Retinal pigment epithelial cell (primary cell): Measurements from ENCODE around the gene TRIM73.
A peak's percentile ranks its signal among the peaks of the same experiment; 100 is the strongest.
"Not testable (repeated sequence)": the region's sequence is repeated elsewhere in the genome, so short reads cannot be mapped to it uniquely, and the experiment has no call there.

Experiments
- DNase-seq: peaks from one replicate; pipeline ENCODE4 v3.0.0-alpha.2; 2010; ENCODE audit warnings: low read depth
- H3K4me3 ChIP-seq: 2 replicates; pipeline ENCODE4 v1.5.1; 2011; ENCODE audit warnings: mild to moderate bottlenecking, low read length, control low read depth, moderate library complexity

TRIM73 gene

DNA sequence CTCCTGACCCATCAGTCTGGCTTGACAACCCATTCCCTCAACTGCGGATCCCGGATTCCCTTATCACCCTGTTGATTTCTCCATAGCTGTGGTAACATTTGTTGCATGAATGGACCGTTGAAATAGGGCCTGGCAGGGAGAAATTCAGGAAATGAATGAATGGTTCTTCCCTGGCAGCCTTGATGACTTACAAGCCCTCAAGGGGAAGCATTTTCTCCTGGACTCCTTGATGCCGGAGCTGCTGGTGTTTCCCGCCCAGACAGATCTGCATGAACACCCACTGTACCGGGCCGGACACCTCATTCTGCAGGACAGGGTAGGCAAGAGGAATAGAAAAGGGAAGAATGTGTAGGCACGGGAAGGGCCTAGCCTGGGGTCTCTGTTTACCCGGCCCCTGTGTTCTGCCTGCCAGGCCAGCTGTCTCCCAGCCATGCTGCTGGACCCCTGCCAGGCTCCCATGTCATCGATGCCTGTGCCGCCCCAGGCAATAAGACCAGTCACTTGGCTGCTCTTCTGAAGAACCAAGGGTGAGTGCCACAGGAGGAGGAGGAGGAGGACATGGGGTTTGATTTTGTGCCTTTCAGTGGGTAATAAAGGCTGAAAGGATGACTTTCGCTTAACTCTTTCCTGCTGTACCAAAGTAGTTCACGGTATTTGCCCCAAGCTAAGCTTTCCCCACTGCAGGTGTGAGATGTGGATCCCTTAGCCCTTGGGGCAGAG, 19.4 kb downstream of the TRIM73 start:
- H3K4me3 ChIP-seq, DNase-seq: not testable (repeated sequence)

DNA sequence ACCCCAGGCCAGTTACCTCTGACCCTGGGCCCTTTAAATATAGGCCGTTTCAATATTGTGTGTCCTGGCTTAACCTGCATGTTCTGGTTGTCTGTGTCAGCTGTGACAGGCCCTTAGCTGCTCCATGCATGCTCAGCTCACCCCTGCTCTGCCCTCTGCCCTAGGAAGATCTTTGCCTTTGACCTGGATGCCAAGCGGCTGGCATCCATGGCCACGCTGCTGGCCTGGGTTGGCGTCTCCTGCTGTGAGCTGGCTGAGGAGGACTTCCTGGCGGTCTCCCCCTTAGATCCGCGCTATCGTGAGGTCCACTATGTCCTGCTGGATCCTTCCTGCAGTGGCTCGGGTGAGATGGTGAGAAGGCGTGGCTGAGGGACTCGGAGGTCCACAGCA, 20.0 kb downstream of the TRIM73 start:
- not testable (repeated sequence) for H3K4me3 ChIP-seq, DNase-seq

DNA sequence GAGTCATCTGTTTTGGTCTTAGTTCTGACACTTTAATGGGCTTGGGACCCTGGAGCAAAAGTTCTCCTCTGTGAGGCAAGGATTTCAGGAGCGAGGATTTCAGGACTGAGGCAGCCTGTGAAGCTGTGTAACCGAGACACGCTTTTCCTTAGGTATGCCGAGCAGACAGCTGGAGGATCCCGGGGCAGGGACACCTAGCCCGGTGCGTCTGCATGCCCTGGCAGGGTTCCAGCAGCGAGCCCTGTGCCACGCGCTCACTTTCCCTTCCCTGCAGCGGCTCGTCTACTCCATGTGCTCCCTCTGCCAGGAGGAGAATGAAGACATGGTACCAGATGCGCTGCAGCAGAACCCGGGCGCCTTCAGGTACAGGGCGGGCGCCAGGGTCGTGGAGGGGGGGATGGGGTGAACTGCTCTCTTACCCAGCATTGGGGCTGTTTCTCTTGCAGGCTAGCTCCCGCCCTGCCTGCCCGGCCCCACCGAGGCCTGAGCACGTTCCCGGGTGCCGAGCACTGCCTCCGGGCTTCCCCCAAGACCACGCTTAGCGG, 20.5 kb downstream of the TRIM73 start:
- not testable (repeated sequence) for DNase-seq, H3K4me3 ChIP-seq

DNA sequence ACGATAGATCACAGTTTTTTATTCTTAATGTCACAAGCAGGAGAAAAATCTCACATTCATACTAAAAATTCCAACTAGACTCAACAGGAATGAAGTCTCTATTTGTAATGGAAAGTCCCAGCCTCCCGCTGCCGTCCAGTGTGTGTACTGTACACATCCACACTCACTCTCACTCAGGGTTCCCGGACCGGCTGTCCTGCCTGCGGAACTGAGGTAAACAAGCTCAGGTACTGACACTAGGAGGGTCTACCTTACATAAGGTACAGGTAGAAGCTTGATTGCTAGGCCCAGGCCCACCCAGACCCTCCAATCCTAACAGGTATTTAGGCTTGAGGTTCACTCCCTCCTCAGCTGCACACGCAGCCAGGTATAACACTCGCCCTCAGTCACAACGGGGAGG, 21.4 kb downstream of the TRIM73 start:
- DNase-seq, H3K4me3 ChIP-seq: not testable (repeated sequence)

DNA sequence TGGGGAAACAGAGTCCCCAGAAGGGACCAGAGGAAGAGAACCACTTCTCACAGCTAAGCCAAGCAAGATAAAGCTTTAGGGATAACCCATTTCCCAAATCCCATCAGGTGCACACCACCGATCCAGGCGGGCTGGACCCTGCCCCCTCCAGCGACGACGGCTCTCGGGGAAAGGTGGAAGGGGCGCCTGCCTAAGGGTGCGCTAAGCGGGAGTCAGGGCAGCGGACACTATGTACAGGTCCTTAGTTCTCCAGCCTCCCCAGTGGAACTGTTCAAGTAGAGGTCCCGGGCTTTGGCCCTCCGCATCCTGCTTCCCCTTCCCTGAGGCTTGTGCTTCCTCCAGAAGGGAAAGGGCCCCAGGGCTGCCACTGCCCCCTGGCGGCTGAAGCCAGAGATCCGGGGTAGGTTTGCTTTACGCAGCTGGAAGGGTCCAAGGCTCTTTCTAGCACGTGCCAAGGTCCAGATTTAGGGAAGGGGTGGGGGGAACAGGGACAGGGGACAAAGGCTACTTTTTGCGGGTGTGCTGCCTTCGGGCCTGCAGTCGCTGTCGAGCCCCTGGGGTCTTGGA, 22.9 kb downstream of the TRIM73 start:
- DNase-seq, H3K4me3 ChIP-seq: not testable (repeated sequence)

DNA sequence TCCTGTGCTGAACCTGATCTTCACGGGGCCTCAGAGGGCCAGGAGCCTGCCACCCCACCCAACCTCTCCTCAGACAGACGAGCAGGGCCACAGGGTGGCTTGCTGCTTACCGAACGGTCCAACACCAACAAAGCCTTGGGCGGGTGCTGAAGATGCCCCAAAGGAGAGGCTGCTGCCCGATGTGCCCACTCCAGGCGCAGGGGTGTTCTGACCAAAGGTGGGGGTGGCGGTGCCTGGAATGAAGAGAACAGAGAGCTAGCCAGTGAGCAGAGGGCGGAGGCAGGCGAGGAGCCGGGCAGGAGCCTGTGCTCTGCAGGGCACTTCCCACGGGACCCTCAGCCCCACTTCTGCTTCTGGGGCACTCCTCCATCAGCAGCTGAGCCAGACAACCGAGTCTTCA, 23.8 kb downstream of the TRIM73 start:
- not testable (repeated sequence) for DNase-seq, H3K4me3 ChIP-seq

DNA sequence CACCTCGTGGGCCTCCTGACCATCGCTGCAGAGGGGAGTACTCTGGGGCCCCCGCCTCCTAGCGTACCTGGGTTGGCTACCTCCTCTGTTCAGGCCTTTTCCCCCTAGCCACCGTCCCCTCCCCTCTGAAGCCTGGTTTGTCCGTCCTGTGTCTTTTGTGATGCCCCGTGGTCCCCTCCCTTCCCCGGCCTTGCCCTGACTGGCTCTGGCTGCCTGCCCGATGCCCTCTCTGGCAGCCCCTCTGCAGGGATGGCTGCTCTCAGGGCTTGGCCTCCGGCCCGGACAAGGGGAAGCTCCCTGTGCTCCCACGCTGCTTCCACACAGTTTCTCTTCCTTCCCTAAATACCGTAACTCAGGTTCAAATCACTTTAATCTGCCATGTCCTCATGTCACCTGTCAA, 24.3 kb downstream of the TRIM73 start:
- not testable (repeated sequence) for DNase-seq, H3K4me3 ChIP-seq

DNA sequence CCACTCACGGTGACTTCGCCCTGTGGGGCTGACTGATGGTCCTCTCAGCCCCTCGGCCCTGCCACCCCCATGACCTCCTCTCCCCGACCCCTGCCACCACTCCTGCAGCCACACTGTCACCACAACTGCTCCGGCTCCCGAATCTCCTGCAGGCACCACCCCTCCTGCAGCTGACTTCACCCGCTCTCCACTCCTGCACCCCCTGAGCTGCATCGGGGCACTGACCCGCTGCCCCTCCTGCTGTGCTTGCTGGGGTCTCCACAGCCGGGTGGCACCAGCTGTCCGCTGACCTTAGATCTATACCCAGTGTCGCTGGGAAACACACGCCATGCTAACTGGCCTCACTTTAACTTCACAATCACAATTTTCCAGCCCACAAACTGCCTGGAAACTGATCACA, 24.7 kb downstream of the TRIM73 start:
- not testable (repeated sequence) for H3K4me3 ChIP-seq, DNase-seq

DNA sequence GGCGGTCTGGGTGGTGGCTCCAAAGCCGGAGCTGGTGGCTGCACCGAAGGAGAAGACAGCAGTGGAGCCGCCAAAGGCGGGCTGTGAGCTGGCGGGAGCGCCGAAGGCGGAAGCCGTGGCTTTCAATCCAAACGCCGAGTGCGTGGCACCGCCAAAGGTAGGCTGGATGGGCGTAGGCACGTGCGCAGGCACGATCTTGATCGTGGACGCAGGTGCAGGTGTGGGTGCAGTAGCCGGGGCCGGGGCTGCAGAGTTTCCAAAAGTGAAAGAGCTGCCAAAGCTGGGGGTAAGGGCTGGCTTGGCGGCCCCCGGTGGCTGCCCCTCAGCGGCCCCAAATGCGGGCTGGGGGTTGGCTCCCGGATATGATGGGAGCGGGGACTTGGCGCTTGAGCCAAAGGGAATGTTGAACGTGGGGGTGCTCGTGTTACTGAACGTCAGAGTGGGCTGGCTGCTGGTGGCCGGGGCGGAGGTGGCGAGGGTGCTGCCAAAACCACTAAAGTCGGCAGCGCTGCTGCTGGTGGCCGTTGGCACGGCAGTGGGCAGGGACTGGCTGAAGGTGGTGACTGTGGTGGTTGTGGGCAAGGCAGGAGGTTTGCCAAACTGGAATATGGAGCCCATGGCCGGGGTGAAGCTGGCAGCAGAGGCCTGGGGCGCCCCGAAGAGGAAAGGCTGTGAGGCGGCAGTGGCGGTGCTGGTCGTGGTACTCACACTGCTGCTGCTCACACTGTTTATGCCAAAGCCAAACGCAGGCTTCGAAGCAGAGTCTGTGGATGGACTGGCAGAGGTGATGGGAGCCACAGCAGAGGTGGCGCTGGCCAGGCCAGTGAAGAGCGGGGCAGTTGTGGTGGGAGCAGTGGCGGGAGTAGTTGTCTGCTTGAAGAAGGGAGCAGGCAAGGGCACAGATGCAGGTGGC, 26.6 kb downstream of the TRIM73 start:
- not testable (repeated sequence) for H3K4me3 ChIP-seq, DNase-seq

DNA sequence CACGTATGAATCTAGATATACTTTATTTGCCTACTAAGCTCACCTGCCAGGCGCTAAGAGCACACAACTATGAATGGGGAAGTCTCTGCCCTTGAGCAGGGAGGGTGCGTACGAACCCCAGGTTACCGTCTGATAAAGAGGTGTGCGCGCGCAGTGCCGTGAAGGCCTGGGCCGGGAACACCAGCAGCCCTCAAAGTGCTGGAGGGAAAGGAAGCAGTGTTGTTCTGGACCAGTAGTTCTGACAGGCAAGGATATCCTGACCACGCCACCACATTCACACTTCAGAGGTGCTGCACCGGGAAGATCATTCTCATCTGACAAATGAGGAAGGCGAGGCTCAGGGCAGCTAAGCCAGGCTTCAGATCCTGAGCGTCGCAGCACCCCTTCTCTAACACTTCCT, 28.1 kb downstream of the TRIM73 start:
- not testable (repeated sequence) for DNase-seq, H3K4me3 ChIP-seq

DNA sequence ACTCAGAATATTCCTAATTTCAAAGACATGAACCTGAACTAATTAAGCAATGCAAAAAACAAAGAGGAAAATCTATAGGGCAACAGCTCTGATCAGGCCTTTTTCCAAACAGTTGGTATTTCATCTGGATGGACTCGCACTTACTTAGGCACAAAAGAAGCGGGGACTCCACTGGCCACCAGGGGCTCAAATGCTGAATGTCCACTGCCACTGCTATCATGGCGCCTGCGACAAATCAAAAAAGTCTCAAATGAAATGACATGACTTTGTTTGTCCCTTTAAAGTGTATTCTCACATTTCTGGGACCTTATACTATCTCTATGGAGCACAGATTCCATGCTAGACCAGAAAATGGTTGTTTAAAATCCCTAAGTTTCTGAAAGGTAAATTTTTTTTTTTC, 43.6 kb downstream of the TRIM73 start:
- not testable (repeated sequence) for H3K4me3 ChIP-seq, DNase-seq

DNA sequence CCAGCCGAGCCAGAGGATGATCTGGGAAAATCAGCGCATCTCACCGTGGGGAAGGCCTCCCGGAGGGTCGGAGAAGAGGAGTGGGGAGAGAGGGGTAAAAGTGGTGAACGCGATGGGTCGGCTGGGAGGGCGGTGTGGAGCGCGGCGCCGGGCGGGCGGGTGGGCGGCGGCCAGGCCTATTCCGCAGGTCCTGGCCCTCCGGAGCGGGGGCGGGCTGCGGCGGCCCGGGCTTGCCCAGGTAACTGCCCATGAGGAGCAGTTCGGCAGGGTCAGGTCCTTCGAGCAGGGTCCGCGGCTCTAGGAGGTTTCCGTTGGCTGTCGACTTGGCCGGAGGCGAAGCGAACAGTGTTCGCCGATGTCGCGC, 46.7 kb downstream of the TRIM73 start:
- not testable (repeated sequence) for DNase-seq
- H3K4me3 ChIP-seq: peak overlapping the region; percentile 52

DNA sequence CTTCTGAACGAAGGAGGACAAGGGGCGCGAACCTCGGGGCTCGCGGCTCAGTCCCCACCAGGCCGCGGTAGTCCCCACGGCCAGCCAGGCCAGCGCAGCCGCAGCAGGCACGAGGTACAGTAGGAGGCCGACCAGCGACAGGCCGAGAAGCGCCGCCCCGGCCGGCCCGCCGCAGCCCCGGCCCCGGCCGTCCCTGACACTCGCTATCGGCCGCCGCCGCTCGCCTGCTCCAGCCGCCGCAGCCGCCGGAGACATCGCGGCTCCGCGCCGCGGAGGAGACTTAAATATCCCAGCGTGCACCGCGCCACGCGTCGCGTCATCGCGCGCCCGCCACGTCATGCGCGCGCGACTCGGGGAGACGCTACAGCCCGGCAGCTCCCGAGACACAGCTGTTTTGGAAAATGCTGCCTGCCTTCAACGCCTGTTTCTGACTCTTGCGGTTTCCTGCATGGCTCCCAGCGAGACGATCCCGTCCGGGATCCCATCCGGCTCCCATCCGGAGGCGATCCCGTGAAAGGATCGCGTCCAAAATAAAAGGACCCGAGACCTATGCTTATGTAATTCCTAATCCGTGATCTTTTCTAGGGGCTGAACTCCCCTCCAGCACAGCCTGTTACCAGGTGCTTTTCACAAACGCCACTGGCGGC, 47.2 kb downstream of the TRIM73 start:
- peak overlapping the region; percentile 61 for H3K4me3 ChIP-seq
- not testable (repeated sequence) for DNase-seq

DNA sequence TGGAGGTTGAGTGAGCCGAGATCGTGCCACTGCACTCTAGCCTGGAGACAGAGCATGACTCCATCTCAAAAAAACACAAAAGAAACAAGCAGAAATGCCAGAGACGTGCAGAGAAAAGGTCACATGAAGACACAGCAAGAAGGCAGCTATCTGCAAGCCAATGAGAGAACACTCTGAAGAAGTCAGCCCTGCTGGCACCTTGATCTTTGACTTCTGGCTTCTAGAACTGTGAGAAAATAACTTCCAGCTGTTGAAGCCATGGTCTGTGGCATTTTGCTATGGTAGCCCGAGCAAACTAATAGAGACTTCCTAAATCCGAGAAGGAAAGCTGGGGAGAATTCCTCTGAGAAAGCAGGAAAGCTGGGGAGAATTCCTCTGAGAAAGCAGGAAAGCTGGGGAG, 54.5 kb downstream of the TRIM73 start:
- not testable (repeated sequence) for H3K4me3 ChIP-seq, DNase-seq
